ENCODE results near the gene KRTAP9-1.

Gene KRTAP9-1

DNA sequence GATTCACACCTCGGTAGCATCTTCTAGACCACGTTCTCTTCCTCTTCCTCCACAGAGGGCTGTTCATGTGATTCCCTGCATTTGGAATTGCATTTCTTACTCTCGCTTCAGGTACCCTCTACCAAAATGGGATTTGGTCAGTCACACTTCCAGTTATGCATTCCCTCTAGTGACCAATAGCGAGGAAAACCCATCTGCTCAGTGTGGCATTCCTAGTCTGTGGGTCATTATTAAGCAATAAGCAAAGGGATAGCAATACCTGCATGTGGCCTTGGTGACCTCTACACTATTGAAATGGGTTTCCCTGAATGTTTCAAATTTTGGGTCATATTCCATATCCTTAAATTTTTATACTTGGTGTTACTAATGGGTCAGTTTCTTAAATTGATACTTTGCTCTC lies 39.7 kb upstream of the KRTAP9-1 start:
- ChIA-PET POLR2A (no interaction called here), CTCF (interaction anchor here (0.9 kb wide), 1 partner anchor 499 kb away, joined by 3 read pairs; no protein-coding TSS in a partner anchor)
- Histone ChIP-seq H3K27ac (ENCODE audit: extremely low read depth, low read depth, low read length) (no peak overlapping the region), H3K36me3 (ENCODE audit: control insufficient read depth in 2 of 2, insufficient read depth in 1 of 2, low read length in 2 of 2) (no peaks in the 10 kb centered on the region), H3K4me1 (ENCODE audit: control insufficient read depth, insufficient read depth, low read length) (no peaks in the 10 kb centered on the region), H3K9me3 (ENCODE audit: control insufficient read depth, insufficient read depth, low read depth, low read length) (no peaks in the 10 kb centered on the region), H3K4me3 (ENCODE audit: low read depth, low read length) (no peak overlapping the region)
- TF ChIP-seq HOXC10 (CRISPR knock-in tag; IDR thresholded peaks at IDR 0.05) (no peak), ZNF830 (tag by site-specific recombination; IDR thresholded peaks at IDR 0.05; ENCODE audit: low read depth) (no peak), ZNF112 (tag by site-specific recombination; IDR thresholded peaks at IDR 0.05) (no peak), ZNF791 (tag by site-specific recombination; IDR thresholded peaks at IDR 0.05) (no peak)
- TF ChIP-seq, protein P1, sequence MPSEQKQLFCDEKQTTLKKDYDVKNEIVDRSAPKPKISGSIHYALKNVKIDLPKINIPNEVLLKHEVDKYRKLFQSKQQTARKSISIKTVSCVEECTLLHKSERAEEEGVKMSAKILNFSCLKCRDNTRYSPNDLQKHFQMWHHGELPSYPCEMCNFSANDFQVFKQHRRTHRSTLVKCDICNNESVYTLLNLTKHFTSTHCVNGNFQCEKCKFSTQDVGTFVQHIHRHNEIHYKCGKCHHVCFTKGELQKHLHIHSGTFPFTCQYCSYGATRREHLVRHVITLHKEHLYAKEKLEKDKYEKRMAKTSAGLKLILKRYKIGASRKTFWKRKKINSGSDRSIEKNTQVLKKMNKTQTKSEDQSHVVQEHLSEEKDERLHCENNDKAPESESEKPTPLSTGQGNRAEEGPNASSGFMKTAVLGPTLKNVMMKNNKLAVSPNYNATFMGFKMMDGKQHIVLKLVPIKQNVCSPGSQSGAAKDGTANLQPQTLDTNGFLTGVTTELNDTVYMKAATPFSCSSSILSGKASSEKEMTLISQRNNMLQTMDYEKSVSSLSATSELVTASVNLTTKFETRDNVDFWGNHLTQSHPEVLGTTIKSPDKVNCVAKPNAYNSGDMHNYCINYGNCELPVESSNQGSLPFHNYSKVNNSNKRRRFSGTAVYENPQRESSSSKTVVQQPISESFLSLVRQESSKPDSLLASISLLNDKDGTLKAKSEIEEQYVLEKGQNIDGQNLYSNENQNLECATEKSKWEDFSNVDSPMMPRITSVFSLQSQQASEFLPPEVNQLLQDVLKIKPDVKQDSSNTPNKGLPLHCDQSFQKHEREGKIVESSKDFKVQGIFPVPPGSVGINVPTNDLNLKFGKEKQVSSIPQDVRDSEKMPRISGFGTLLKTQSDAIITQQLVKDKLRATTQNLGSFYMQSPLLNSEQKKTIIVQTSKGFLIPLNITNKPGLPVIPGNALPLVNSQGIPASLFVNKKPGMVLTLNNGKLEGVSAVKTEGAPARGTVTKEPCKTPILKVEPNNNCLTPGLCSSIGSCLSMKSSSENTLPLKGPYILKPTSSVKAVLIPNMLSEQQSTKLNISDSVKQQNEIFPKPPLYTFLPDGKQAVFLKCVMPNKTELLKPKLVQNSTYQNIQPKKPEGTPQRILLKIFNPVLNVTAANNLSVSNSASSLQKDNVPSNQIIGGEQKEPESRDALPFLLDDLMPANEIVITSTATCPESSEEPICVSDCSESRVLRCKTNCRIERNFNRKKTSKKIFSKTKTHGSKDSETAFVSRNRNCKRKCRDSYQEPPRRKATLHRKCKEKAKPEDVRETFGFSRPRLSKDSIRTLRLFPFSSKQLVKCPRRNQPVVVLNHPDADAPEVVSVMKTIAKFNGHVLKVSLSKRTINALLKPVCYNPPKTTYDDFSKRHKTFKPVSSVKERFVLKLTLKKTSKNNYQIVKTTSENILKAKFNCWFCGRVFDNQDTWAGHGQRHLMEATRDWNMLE (tag by site-specific recombination; conservative IDR thresholded peaks at IDR 0.05; ENCODE audit: low read depth): no peak

DNA sequence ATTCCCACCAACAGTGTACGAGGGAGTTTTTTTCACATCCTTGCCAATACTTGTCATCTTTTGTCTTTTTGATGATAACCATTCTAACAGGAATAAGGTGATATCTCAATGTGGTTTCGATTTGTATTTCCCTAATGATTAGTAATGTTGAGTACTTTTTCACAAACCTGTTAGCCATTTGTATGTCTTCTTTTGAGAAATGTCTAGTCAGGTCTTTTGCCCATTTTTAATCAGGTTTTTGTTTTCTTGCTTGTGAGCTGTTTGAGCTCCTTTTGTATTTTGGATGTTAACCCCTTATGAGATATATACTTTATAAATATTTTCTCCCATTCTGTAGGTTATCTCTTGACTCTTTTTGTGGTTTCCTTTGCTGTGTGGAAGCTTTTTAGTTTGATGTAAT lies 38.2 kb upstream of the KRTAP9-1 start:
- H3K9me3 ChIP-seq (ENCODE audit: control insufficient read depth, insufficient read depth, low read depth, low read length): no peaks in the 10 kb centered on the region
- no peaks in the 10 kb centered on the region for H3K36me3 ChIP-seq (ENCODE audit: control insufficient read depth in 2 of 2, insufficient read depth in 1 of 2, low read length in 2 of 2)
- TF ChIP-seq ZNF624 (tag by site-specific recombination; IDR thresholded peaks at IDR 0.05): no peak
- TF ChIP-seq, protein P2, sequence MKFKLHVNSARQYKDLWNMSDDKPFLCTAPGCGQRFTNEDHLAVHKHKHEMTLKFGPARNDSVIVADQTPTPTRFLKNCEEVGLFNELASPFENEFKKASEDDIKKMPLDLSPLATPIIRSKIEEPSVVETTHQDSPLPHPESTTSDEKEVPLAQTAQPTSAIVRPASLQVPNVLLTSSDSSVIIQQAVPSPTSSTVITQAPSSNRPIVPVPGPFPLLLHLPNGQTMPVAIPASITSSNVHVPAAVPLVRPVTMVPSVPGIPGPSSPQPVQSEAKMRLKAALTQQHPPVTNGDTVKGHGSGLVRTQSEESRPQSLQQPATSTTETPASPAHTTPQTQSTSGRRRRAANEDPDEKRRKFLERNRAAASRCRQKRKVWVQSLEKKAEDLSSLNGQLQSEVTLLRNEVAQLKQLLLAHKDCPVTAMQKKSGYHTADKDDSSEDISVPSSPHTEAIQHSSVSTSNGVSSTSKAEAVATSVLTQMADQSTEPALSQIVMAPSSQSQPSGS (tag by site-specific recombination; IDR thresholded peaks at IDR 0.05; ENCODE audit: low read depth): no peak
- TF ChIP-seq ZNF501 (tag by site-specific recombination; IDR thresholded peaks at IDR 0.05): no peak
- no peak for TF ChIP-seq RBAK (tag by site-specific recombination; IDR thresholded peaks at IDR 0.05)
- no peak for TF ChIP-seq ZNF677 (tag by site-specific recombination; IDR thresholded peaks at IDR 0.05)
- no peak for TF ChIP-seq YY2 (tag by site-specific recombination; IDR thresholded peaks at IDR 0.05)
- no peak for TF ChIP-seq ZFP41 (tag by site-specific recombination; IDR thresholded peaks at IDR 0.05; ENCODE audit: borderline replicate concordance)
- no peak for TF ChIP-seq SCRT2 (tag by site-specific recombination; IDR thresholded peaks at IDR 0.05)
- TF ChIP-seq, protein P3, sequence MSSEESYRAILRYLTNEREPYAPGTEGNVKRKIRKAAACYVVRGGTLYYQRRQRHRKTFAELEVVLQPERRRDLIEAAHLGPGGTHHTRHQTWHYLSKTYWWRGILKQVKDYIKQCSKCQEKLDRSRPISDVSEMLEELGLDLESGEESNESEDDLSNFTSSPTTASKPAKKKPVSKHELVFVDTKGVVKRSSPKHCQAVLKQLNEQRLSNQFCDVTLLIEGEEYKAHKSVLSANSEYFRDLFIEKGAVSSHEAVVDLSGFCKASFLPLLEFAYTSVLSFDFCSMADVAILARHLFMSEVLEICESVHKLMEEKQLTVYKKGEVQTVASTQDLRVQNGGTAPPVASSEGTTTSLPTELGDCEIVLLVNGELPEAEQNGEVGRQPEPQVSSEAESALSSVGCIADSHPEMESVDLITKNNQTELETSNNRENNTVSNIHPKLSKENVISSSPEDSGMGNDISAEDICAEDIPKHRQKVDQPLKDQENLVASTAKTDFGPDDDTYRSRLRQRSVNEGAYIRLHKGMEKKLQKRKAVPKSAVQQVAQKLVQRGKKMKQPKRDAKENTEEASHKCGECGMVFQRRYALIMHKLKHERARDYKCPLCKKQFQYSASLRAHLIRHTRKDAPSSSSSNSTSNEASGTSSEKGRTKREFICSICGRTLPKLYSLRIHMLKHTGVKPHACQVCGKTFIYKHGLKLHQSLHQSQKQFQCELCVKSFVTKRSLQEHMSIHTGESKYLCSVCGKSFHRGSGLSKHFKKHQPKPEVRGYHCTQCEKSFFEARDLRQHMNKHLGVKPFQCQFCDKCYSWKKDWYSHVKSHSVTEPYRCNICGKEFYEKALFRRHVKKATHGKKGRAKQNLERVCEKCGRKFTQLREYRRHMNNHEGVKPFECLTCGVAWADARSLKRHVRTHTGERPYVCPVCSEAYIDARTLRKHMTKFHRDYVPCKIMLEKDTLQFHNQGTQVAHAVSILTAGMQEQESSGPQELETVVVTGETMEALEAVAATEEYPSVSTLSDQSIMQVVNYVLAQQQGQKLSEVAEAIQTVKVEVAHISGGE (tag by site-specific recombination; conservative IDR thresholded peaks at IDR 0.05; ENCODE audit: low read depth): no peak
- no peak for TF ChIP-seq ZNF184 (tag by site-specific recombination; IDR thresholded peaks at IDR 0.05)
- TF ChIP-seq TCF7L2 (IDR thresholded peaks at IDR 0.05; ENCODE audit: borderline replicate concordance, low read depth, low read length): no peak
- TF ChIP-seq ZNF366 (tag by site-specific recombination; conservative IDR thresholded peaks at IDR 0.05): no peak
- POLR2A ChIA-PET: no interaction called here
- H3K27ac ChIP-seq (ENCODE audit: extremely low read depth, low read depth, low read length): no peak overlapping the region
- CTCF ChIA-PET: no interaction called here
- H3K4me1 ChIP-seq (ENCODE audit: control insufficient read depth, insufficient read depth, low read length): no peaks in the 10 kb centered on the region
- no peak overlapping the region for H3K4me3 ChIP-seq (ENCODE audit: low read depth, low read length)

Measured in HEK293 (cell line).